Smooth muscle cell (in vitro differentiated cells): ENCODE data around the gene CUX1. TPM values are rescaled to one million over a fixed set of nuclear protein-coding genes. Genes with fewer than 3 reads are reported as not detected.

ENCODE experiments used
- DNase-seq: peaks from one replicate; lab custom pipeline; 2025; ENCODE audit not compliant: unreplicated experiment; lab: John Stamatoyannopoulos, UW
- H2AFZ ChIP-seq: fragments of 200-600 bp; sonication (generic); 2 replicates; pipeline ENCODE4 v1.6.0; 2016; ENCODE audit warnings: antibody characterized with exemption, low read depth, mild to moderate bottlenecking
- H3F3A ChIP-seq: fragments of 200-600 bp; sonication (generic); 2 replicates; pipeline ENCODE4 v1.6.0; 2017; ENCODE audit warnings: antibody characterized with exemption, low read depth
- H3K27ac ChIP-seq: fragments of 200-600 bp; sonication (generic); 2 replicates; pipeline ENCODE4 v1.5.1; 2016; ENCODE audit warnings: low read depth, mild to moderate bottlenecking
- H3K27me3 ChIP-seq: fragments of 200-600 bp; sonication (generic); 2 replicates; pipeline ENCODE4 v1.6.1; 2016; ENCODE audit warnings: low read depth, mild to moderate bottlenecking
- H3K36me3 ChIP-seq: fragments of 200-600 bp; sonication (generic); 2 replicates; pipeline ENCODE4 v1.5.1; 2016; ENCODE audit warnings: low read depth
- H3K4me1 ChIP-seq: fragments of 200-600 bp; sonication (generic); 2 replicates; pipeline ENCODE4 v1.5.1; 2016; ENCODE audit warnings: low read depth
- H3K4me2 ChIP-seq: fragments of 200-600 bp; sonication (generic); 2 replicates; pipeline ENCODE4 v1.6.0; 2016; ENCODE audit warnings: mild to moderate bottlenecking
- H3K4me3 ChIP-seq: fragments of 200-600 bp; sonication (generic); 2 replicates; pipeline ENCODE4 v1.5.1; 2016; ENCODE audit warnings: mild to moderate bottlenecking
- H3K79me2 ChIP-seq: fragments of 200-600 bp; sonication (generic); 2 replicates; pipeline ENCODE4 v1.6.0; 2016; ENCODE audit warnings: low read depth, mild to moderate bottlenecking
- H3K9ac ChIP-seq: fragments of 200-600 bp; sonication (generic); 2 replicates; pipeline ENCODE4 v1.6.0; 2016; ENCODE audit warnings: low read depth
- H3K9me3 ChIP-seq: fragments of 200-600 bp; sonication (generic); replicated peaks from 2 replicates; pipeline ENCODE4 v1.5.1; 2016; ENCODE audit warnings: low read depth
- H4K20me1 ChIP-seq: fragments of 200-600 bp; sonication (generic); 2 replicates; pipeline ENCODE4 v1.6.0; 2016; ENCODE audit warnings: low read depth
- CTCF ChIP-seq: fragments of 200-600 bp; sonication (generic); IDR thresholded peaks from 2 replicates; pipeline ENCODE4 v1.5.1; 2017; ENCODE audit warnings: borderline replicate concordance, mild to moderate bottlenecking, antibody characterized with exemption; ENCODE audit not compliant: insufficient read depth, poor library complexity, severe bottlenecking
- WGBS: methylation state at CpG from one replicate; pipeline ENCODE4 v1.1.7; 2016; ENCODE audit warnings: low lambda C conversion rate; 5-methylcytosine and 5-hydroxymethylcytosine counted together
- polyA plus RNA-seq: library from polyadenylated mRNA; unstranded; fragments of >200 nt; fragmentation: Nextera tagmentation; extraction: Ambion mirVana; gene quantifications from 2 replicates; pipeline ENCODE4 v1.2.1, GENCODE V29; 2016
- total RNA-seq: library from RNA; depleted of rRNA; stranded (reverse); fragments of >200 nt; gene quantifications from 2 replicates; pipeline ENCODE4 v1.2.3, GENCODE V29; 2014

CUX1 gene
- total and polyA plus RNA-seq, 2 experiments from 2014 or later, result 56.3 to 78.4 TPM

DNA sequence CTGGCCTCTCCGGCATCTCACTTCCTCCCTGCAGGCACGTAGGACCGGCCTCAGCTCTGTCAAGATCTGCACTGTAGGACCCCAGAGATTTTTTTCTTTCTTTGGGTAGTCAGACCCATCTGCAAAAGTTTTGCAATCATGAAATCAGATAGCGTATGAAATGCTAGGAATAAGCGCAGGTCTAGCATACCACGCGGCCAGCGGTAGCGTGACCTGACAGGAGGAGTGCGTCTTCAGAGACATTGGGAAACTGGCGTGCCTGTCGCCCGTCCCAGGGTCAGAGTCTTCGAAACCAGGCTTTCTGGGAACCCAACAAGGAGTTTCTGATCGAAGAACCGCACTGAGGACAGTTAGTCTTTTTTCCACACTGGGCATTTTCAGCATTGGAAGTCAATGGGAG is 368.4 kb downstream of the CUX1 start:
- H3K9me3 ChIP-seq, result no peaks in the 10 kb centered on the region

GRCh38 chr7:102186306-102186705 is 368.9 kb downstream of the CUX1 start:
- Histone ChIP-seq H3K4me2 (no peak overlapping the region), H4K20me1 (no peaks in the 10 kb centered on the region), H3K9ac (no peak overlapping the region), H3K4me3 (no peak overlapping the region), H3K9me3 (no peaks in the 10 kb centered on the region), H3K4me1 (no peaks in the 10 kb centered on the region), H3K27me3 (no peaks in the 10 kb centered on the region), H2AFZ (no peak overlapping the region), H3F3A (no peaks in the 10 kb centered on the region), H3K27ac (no peak overlapping the region), H3K36me3 (peaks cover 15% of the 10 kb centered on the region), H3K79me2 (no peaks in the 10 kb centered on the region)
- TF ChIP-seq CTCF, result no peak
- 95% methylated on average over 6 of the region's 6 CpGs for WGBS
- DNase-seq, result no peak

More for the DNA sequence above, 368.4 kb downstream of the CUX1 start:
- Histone ChIP-seq H3K4me3 (no peak overlapping the region), H3K9ac (no peak overlapping the region), H3K36me3 (peaks cover 15% of the 10 kb centered on the region), H3K79me2 (no peaks in the 10 kb centered on the region), H3K4me2 (no peak overlapping the region), H4K20me1 (no peaks in the 10 kb centered on the region), H3K27me3 (no peaks in the 10 kb centered on the region), H3F3A (no peaks in the 10 kb centered on the region), H3K27ac (no peak overlapping the region), H3K4me1 (no peaks in the 10 kb centered on the region), H2AFZ (no peak overlapping the region)
- DNase-seq, result no peak
- no peak for TF ChIP-seq CTCF
- 94% methylated on average over 16 of the region's 16 CpGs for WGBS

DNA sequence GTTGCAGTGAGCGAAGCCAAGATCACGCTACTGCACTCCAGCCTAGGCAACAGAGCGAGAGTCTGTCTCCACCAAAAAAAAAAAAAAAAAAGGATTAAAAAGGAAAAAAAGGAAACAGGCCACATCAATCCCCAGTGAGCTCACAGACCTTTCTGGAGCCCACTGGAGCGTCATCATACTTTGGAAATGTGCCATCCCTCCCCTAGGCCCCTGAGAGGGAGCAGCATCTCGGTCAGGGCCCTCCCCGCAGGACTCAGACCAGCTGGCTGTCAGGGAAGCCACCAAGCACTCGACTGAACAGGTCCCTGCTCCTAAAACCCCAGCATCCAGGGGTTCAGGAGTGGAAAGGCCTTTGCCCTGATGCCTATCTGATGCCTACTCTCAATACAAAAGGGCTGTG is 371.3 kb downstream of the CUX1 start:
- WGBS, result 75% methylated on average over 7 of the region's 7 CpGs
- Histone ChIP-seq H2AFZ (no peak overlapping the region), H3K9me3 (no peaks in the 10 kb centered on the region), H3K4me1 (no peaks in the 10 kb centered on the region), H3F3A (no peaks in the 10 kb centered on the region), H3K27ac (no peak overlapping the region), H3K27me3 (no peaks in the 10 kb centered on the region), H4K20me1 (no peaks in the 10 kb centered on the region), H3K79me2 (no peaks in the 10 kb centered on the region), H3K4me3 (no peak overlapping the region), H3K9ac (no peak overlapping the region), H3K4me2 (no peak overlapping the region), H3K36me3 (peaks cover 11% of the 10 kb centered on the region)
- no peak for DNase-seq
- no peak for TF ChIP-seq CTCF

DNA sequence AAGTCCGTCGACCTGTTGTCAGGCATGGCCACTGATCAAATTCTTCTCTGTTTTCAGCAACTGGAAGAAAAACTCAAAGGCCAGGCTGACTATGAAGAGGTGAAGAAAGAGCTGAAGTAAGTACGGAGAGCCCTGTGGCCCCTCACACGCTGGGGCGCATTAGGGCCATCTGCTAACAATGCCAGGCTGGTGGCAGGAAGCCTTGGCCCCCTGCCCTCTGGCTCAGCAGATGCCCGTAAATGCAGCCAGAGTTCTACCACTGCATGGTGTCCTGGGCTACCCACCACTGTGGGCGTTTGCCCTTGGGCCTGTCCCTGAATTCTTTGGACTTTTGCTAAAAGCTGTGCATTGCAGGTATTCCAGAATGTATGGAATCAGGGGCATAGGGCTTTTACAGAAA is 372.3 kb downstream of the CUX1 start:
- Histone ChIP-seq H3K27me3 (no peaks in the 10 kb centered on the region), H3K27ac (no peak overlapping the region), H3K9me3 (no peaks in the 10 kb centered on the region), H4K20me1 (peaks cover 4% of the 10 kb centered on the region), H3F3A (no peaks in the 10 kb centered on the region), H3K79me2 (no peaks in the 10 kb centered on the region), H2AFZ (no peak overlapping the region), H3K4me2 (no peak overlapping the region), H3K4me3 (no peak overlapping the region), H3K9ac (no peak overlapping the region), H3K36me3 (peaks cover 4% of the 10 kb centered on the region), H3K4me1 (no peaks in the 10 kb centered on the region)
- 95% methylated on average over 7 of the region's 7 CpGs for WGBS
- no peak for DNase-seq
- no peak for TF ChIP-seq CTCF
